Endothelial cell (in vitro differentiated cells): ENCODE measurements around the gene XYLB. TPM values are rescaled to one million over a fixed set of nuclear protein-coding genes. Genes with fewer than 3 reads are reported as not detected.

Source experiments
- DNase-seq: peaks from one replicate; pipeline ENCODE4 v3.0.0; 2021; ENCODE audit warnings: low spot score
- H3K27ac Mint-ChIP-seq: one replicate; pipeline ENCODE4 v1.8.0; 2021; ENCODE audit warnings: mixed read lengths, inconsistent platforms; ENCODE audit not compliant: unreplicated experiment
- H3K27me3 Mint-ChIP-seq: one replicate; pipeline ENCODE4 v1.8.0; 2021; ENCODE audit warnings: mild to moderate bottlenecking, moderate library complexity, mixed read lengths, inconsistent platforms; ENCODE audit not compliant: unreplicated experiment
- H3K36me3 Mint-ChIP-seq: one replicate; pipeline ENCODE4 v1.8.0; 2021; ENCODE audit warnings: mild to moderate bottlenecking, low read depth, mixed read lengths, inconsistent platforms; ENCODE audit not compliant: unreplicated experiment
- H3K4me1 Mint-ChIP-seq: one replicate; pipeline ENCODE4 v1.8.0; 2021; ENCODE audit warnings: mild to moderate bottlenecking, mixed read lengths, inconsistent platforms; ENCODE audit not compliant: unreplicated experiment
- H3K4me3 Mint-ChIP-seq: one replicate; pipeline ENCODE4 v1.8.0; 2021; ENCODE audit warnings: mild to moderate bottlenecking, mixed read lengths, inconsistent platforms; ENCODE audit not compliant: unreplicated experiment
- H3K9me3 Mint-ChIP-seq: one replicate; pipeline ENCODE4 v1.8.0; 2021; ENCODE audit warnings: mixed read lengths, inconsistent platforms; ENCODE audit not compliant: unreplicated experiment
- total RNA-seq: library from RNA; stranded (reverse); fragmentation: NEBNext Ultra II Directional; extraction: Animal tissue kit (Norgen Biotek cat#: 25700); gene quantifications from one replicate; pipeline ENCODE4 v1.2.1, GENCODE V29; 2021; ENCODE audit not compliant: unreplicated experiment
- TF ChIP-seq, protein P1 (sequence below): fragments of 200-600 bp; sonication (generic); IDR thresholded peaks from one replicate; pipeline ENCODE4 v1.5.0; 2021; ENCODE audit warnings: antibody characterized with exemption; ENCODE audit not compliant: unreplicated experiment

XYLB gene
- total RNA-seq, 1 donor from 2014 or later, result 2.4 TPM

- no peaks in the 10 kb centered on the region for H3K4me1 Mint-ChIP-seq
- H3K36me3 Mint-ChIP-seq, result peaks cover 16% of the 10 kb centered on the region
- TF ChIP-seq, protein P1, sequence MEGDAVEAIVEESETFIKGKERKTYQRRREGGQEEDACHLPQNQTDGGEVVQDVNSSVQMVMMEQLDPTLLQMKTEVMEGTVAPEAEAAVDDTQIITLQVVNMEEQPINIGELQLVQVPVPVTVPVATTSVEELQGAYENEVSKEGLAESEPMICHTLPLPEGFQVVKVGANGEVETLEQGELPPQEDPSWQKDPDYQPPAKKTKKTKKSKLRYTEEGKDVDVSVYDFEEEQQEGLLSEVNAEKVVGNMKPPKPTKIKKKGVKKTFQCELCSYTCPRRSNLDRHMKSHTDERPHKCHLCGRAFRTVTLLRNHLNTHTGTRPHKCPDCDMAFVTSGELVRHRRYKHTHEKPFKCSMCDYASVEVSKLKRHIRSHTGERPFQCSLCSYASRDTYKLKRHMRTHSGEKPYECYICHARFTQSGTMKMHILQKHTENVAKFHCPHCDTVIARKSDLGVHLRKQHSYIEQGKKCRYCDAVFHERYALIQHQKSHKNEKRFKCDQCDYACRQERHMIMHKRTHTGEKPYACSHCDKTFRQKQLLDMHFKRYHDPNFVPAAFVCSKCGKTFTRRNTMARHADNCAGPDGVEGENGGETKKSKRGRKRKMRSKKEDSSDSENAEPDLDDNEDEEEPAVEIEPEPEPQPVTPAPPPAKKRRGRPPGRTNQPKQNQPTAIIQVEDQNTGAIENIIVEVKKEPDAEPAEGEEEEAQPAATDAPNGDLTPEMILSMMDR, result no peak
- H3K4me3 Mint-ChIP-seq, result no peak overlapping the region
- no peaks in the 10 kb centered on the region for H3K9me3 Mint-ChIP-seq
- H3K27ac Mint-ChIP-seq, result no peak overlapping the region
- no peak for DNase-seq
- peaks cover 1% of the 10 kb centered on the region for H3K27me3 Mint-ChIP-seq
These were observed 36.7 kb downstream of the XYLB start for GRCh38 chr3:38383156-38383875.

- no peak for DNase-seq
- H3K27ac Mint-ChIP-seq, result no peak overlapping the region
- H3K4me3 Mint-ChIP-seq, result no peak overlapping the region
- H3K9me3 Mint-ChIP-seq, result no peaks in the 10 kb centered on the region
- TF ChIP-seq, protein P1, result no peak
- H3K4me1 Mint-ChIP-seq, result no peaks in the 10 kb centered on the region
- H3K36me3 Mint-ChIP-seq, result no peaks in the 10 kb centered on the region
- peaks cover 2% of the 10 kb centered on the region for H3K27me3 Mint-ChIP-seq
These were observed 40.6 kb downstream of the XYLB start for GRCh38 chr3:38386992-38387750.

DNA sequence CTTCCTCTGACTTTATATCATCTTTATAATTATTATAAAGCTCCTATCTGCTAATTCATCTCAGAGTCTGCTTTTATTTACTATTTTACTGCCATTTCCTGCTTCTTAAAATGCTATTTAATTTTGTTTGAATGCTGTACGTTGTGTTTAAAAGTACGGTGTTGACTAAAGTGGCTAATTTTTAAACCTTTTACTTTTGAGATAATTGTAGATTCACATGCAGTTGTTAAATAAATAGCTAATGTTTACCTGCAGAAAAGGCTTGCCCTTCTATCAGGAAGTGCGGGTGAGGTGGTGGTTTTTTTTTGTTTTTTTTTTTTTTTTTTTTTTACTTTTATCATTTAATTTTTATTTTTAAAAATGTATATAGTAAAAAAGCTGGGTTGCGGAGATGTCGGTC, 41.3 kb downstream of the XYLB start:
- Mint-ChIP-seq H3K4me1 (no peaks in the 10 kb centered on the region), H3K4me3 (no peak overlapping the region), H3K27me3 (peaks cover 2% of the 10 kb centered on the region), H3K9me3 (no peaks in the 10 kb centered on the region), H3K27ac (no peak overlapping the region), H3K36me3 (no peaks in the 10 kb centered on the region)
- TF ChIP-seq, protein P1, result no peak
- DNase-seq, result no peak

DNA sequence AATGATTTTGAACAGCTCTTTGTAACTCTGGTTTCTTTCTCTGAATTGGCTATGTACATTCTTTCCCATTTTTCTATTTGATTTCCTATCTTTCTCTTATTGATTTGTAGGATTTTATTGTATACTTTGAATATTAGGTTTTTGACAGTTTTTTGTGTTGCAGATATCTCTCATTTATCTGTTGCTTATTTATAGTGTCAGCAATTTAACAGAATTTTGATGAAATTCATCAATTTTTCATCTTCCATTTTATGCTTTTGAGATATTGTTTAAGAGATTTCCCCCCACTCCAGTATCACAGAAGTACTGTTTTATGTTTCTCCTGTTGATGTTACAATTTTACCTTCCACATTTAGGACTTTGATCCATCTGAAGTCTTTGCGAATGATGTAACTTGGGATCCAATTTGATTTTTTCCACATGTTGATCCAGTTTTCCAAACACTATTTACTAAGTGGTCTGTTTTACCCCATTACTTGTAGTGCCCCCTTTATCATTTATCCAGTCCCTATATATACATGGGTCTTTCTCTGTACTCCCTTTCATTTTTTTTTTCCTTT, 46.1 kb downstream of the XYLB start:
- Mint-ChIP-seq H3K27ac (no peak overlapping the region), H3K4me1 (peaks cover 4% of the 10 kb centered on the region), H3K36me3 (no peaks in the 10 kb centered on the region), H3K27me3 (peaks cover 2% of the 10 kb centered on the region), H3K9me3 (no peaks in the 10 kb centered on the region), H3K4me3 (no peak overlapping the region)
- no peak for DNase-seq
- TF ChIP-seq, protein P1, result no peak

DNA sequence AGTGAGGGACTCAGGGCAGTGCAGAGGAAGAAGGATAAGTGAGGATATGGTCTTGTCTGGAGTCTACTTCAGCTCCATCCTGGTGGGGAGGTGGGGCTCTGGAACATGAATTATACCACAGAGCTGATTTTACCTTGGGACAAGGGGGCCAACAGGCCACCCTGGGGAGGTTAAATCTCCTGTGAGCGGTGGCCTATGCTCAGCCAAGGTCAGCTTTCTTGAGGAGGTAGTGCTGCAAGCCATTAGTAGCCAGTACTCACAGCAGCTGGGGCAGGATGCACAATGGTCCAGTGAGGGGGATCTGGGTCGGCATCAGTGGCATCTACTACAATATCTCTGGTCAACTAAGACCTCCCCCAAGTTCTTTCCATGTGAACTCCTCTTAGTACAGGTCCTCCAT, 49.7 kb downstream of the XYLB start:
- Mint-ChIP-seq H3K36me3 (peaks cover 17% of the 10 kb centered on the region), H3K27me3 (peaks cover 1% of the 10 kb centered on the region), H3K9me3 (no peaks in the 10 kb centered on the region), H3K4me3 (no peak overlapping the region), H3K4me1 (peaks cover 6% of the 10 kb centered on the region), H3K27ac (no peak overlapping the region)
- TF ChIP-seq, protein P1, result no peak
- no peak for DNase-seq
